Brain microvascular endothelial cell (primary cell): ENCODE measurements around the gene TBCEL.
"Not testable (repeated sequence)": the region's sequence is repeated elsewhere in the genome, so short reads cannot be mapped to it uniquely, and the experiment has no call there.

Source experiments
- DNase-seq: peaks from one replicate; pipeline ENCODE4 v3.0.0-alpha.2; 2020
- H3K27ac ChIP-seq: fragments of 250-450 bp; sonication (Bioruptor Pico); 2 replicates; pipeline ENCODE4 v1.5.1; 2020; ENCODE audit warnings: mild to moderate bottlenecking, moderate library complexity
- H3K27me3 ChIP-seq: fragments of 250-450 bp; sonication (Bioruptor Pico); replicated peaks from 2 replicates; pipeline ENCODE4 v1.5.1; 2020; ENCODE audit warnings: mild to moderate bottlenecking
- H3K36me3 ChIP-seq: fragments of 250-450 bp; sonication (Bioruptor Pico); replicated peaks from 2 replicates; pipeline ENCODE4 v1.5.1; 2020; ENCODE audit warnings: mild to moderate bottlenecking
- H3K4me3 ChIP-seq: 2 replicates; pipeline ENCODE4 v1.5.1; 2011; ENCODE audit warnings: low read depth, mild to moderate bottlenecking, control low read depth, low read length, moderate library complexity
- in situ Hi-C: cut with HindIII; loops from 2 replicates; pipeline ENCODE4 v1.10.0; 2017; ENCODE audit warnings: low sequenced_read_pairs, low pct_ligation_motif_present
- TF ChIP-seq, protein P1 (sequence below): IDR thresholded peaks from 2 replicates; pipeline ENCODE4 v1.5.1; 2011; ENCODE audit warnings: low read depth, mild to moderate bottlenecking, moderate library complexity, low read length, control low read depth, inconsistent platforms; ENCODE audit errors: missing control alignments

Gene TBCEL

GRCh38 chr11:121110871-121111724, 87.2 kb downstream of the TBCEL start:
- Histone ChIP-seq H3K36me3 (no peaks in the 10 kb centered on the region), H3K27me3 (no peaks in the 10 kb centered on the region), H3K27ac (no peak overlapping the region), H3K4me3 (no peak overlapping the region)
- DNase-seq, result no peak
- TF ChIP-seq, protein P1, sequence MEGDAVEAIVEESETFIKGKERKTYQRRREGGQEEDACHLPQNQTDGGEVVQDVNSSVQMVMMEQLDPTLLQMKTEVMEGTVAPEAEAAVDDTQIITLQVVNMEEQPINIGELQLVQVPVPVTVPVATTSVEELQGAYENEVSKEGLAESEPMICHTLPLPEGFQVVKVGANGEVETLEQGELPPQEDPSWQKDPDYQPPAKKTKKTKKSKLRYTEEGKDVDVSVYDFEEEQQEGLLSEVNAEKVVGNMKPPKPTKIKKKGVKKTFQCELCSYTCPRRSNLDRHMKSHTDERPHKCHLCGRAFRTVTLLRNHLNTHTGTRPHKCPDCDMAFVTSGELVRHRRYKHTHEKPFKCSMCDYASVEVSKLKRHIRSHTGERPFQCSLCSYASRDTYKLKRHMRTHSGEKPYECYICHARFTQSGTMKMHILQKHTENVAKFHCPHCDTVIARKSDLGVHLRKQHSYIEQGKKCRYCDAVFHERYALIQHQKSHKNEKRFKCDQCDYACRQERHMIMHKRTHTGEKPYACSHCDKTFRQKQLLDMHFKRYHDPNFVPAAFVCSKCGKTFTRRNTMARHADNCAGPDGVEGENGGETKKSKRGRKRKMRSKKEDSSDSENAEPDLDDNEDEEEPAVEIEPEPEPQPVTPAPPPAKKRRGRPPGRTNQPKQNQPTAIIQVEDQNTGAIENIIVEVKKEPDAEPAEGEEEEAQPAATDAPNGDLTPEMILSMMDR, result no peak
- in situ Hi-C loops, result no loop called here

- Histone ChIP-seq H3K4me3 (no peak overlapping the region), H3K27ac (no peak overlapping the region), H3K36me3 (no peaks in the 10 kb centered on the region), H3K27me3 (no peaks in the 10 kb centered on the region)
- TF ChIP-seq, protein P1, result peak; percentile 66
- in situ Hi-C loops, result no loop called here
- DNase-seq, result peak; percentile 85
Observed at GRCh38 chr11:121112498-121113455, 88.9 kb downstream of the TBCEL start.

GRCh38 chr11:121113611-121114010, 89.7 kb downstream of the TBCEL start:
- H3K36me3 ChIP-seq, result no peaks in the 10 kb centered on the region
- in situ Hi-C loops, result no loop called here
- DNase-seq, result no peak
- H3K4me3 ChIP-seq, result no peak overlapping the region
- no peak overlapping the region for H3K27ac ChIP-seq
- TF ChIP-seq, protein P1, result no peak
- no peaks in the 10 kb centered on the region for H3K27me3 ChIP-seq

DNA sequence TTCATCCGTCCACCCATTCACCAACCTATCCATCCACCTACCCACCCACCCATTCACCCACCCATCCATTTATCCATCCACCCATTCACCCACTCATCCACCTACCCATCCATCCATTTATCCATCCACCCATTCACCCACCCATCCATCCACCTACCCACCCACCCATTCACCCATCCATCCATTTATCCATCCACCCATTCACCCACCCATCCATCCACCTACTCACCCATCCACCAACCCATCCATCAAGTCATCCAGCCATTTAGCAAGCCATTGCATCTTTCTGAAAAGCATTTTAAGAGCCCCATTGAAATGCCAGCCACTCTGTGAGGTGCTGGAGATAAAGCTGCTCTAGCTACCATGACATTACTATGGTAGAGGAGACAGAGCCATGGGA, 91.1 kb downstream of the TBCEL start:
- H3K27ac ChIP-seq, H3K27me3 ChIP-seq, DNase-seq, in situ Hi-C loops, H3K36me3 ChIP-seq, H3K4me3 ChIP-seq: not testable (repeated sequence)

DNA sequence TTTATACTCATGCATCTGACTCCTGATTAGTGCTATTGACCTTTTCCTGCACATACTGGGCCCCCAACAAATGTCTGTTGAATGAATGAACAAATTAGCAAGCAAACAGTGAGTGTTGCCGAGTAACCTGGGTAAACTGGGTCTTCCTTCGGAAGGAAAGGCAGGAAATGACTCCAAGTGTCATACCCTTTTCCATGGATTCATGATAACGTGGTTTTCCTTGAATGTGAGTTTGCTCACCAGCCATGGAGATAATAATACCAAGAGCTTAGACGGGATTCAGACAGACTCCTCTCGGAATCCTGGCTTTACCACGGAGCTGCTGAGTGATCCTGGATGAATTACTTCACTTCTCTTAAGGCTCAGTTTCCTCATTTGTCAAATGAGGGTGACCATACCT, 93.9 kb downstream of the TBCEL start:
- Histone ChIP-seq H3K27me3 (no peaks in the 10 kb centered on the region), H3K4me3 (no peak overlapping the region), H3K36me3 (no peaks in the 10 kb centered on the region), H3K27ac (no peak overlapping the region)
- TF ChIP-seq, protein P1, result no peak
- DNase-seq, result no peak
- in situ Hi-C loops, result no loop called here

DNA sequence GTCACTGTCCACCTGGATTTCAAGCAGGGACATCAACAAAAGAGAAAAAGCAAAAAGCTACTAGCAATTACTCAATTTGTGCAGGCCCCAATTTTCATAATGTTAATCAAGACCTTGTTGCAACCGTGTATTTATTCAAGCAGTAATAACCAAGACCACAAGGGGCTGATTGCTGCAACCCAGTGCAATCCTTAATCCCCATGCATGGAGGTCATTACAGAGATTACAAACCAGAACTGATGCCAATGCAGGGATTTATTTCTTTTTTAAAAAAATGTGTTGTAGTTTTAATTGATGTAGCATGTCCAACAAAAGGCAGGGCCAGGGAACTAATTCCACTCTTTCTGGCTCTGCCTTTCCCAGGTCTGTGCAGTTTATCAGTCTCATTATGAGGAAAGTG, 95.5 kb downstream of the TBCEL start:
- no peaks in the 10 kb centered on the region for H3K36me3 ChIP-seq
- no peaks in the 10 kb centered on the region for H3K27me3 ChIP-seq
- in situ Hi-C loops, result no loop called here
- DNase-seq, result no peak
- H3K4me3 ChIP-seq, result no peak overlapping the region
- no peak overlapping the region for H3K27ac ChIP-seq
- TF ChIP-seq, protein P1, result no peak
